GM12801 (cell line): Measurements from ENCODE around the gene ERC1.

Experiments used
- CTCF ChIP-seq: IDR thresholded peaks from one replicate; pipeline ENCODE4 v1.5.1; 2011; ENCODE audit warnings: control low read depth; ENCODE audit not compliant: insufficient read length; ENCODE audit errors: extremely low read depth

The ERC1 gene

GRCh38 chr12:1494856-1495255, 503.8 kb downstream of the ERC1 start:
- no peak for TF ChIP-seq CTCF

- no peak for TF ChIP-seq CTCF
These were observed 505.3 kb downstream of the ERC1 start for GRCh38 chr12:1496162-1496900.

GRCh38 chr12:1497161-1497560, 506.1 kb downstream of the ERC1 start:
- no peak for TF ChIP-seq CTCF

- no peak for TF ChIP-seq CTCF
These were observed 507.2 kb downstream of the ERC1 start for GRCh38 chr12:1498199-1498740.

- TF ChIP-seq CTCF, result no peak
These were observed 508.3 kb downstream of the ERC1 start for GRCh38 chr12:1499351-1499750.

- no peak for TF ChIP-seq CTCF
These were observed 509.2 kb downstream of the ERC1 start for GRCh38 chr12:1500095-1500801.

- TF ChIP-seq CTCF, result no peak
These were observed 510.0 kb downstream of the ERC1 start for GRCh38 chr12:1501001-1501400.
